ENCODE measurements around the gene SRP9.
A peak's percentile ranks its signal among the peaks of the same experiment; 100 is the strongest.

SRP9 gene

DNA sequence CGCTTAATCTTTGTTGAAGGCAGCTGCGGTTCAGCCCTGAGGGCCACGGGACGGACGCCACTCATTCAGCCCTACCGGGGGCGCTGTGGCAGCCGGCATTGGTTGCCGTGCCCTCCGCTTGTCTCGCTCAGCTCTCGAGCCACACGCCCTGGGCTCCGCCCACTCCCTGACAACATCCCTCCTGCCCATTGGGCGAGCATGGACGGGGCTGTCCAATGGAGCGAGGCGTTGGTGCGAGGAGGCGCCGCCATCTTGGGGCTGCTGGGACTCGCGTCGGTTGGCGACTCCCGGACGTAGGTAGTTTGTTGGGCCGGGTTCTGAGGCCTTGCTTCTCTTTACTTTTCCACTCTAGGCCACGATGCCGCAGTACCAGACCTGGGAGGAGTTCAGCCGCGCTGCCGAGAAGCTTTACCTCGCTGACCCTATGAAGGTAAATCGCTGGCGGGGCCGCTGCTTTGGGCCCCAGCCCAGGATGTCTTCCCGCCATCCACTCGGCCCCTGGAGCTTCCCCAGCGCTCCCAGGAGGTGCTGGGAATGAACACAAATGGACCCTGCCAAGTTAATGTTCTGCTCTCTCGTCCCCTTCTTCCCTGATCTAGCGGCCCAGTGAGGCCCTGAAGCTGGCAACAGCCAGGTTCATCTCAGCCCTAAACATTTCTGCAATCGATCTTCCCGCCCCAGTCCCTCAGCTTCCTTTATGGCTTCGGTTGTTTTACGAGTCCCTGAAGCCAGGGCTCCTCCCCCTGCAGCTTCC is at the start of gene SRP9:
TSS of gene SRP9 (plus strand) at position 244 of the 754 bp plus-strand sequence. CDS start at position 359, 115 bp downstream.
- FAIRE-seq, result peak; percentile 99

GRCh38 chr1:225731491-225731890 is 46.1 kb upstream of the SRP9 start:
- no peak for DNase-seq (ENCODE audit: insufficient read length, low spot score)
- FAIRE-seq, result no peak

More for the DNA sequence above, at the start of gene SRP9:
- DNase-seq (ENCODE audit: insufficient read length, low spot score), result peak; percentile 88

- DNase-seq (ENCODE audit: insufficient read length, low spot score), result no peak
- FAIRE-seq, result no peak
Measured at GRCh38 chr1:225733254-225733653, 44.4 kb upstream of the SRP9 start.

- no peak for DNase-seq (ENCODE audit: insufficient read length, low spot score)
- no peak for FAIRE-seq
Measured at GRCh38 chr1:225735252-225736149, 42.1 kb upstream of the SRP9 start.

DNA sequence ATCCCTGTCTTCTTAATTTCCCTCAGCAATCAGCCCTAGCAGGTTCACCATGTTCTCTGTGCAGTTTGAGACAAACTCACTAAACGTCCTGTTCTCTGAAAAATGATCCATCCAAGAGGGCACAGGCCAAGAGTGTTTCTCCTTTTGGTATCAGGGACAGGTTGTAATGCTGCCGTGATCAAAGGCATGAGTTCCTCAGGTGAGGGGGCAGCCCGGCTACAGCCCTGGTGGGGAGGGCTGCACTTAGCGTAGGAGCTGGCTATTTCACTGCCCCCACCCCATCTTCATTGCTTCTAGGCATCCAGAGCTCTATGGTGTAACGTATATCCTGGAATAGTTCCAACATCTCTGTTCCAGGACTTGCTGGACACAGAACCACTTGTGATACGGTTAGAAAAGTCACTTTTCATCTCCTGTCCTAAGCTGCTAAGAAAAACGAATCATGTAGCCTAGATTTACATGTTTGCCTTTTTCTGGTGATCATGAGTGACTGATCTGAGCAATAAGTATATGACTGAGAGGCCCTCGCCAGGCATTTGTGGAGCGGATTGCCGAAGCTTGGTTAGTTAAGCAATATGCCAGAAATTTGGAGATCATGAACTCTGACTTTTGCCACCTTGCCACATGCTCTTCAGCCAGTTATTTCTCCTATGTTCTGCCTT is 41.1 kb upstream of the SRP9 start:
- DNase-seq (ENCODE audit: insufficient read length, low spot score), result no peak
- no peak for FAIRE-seq

DNA sequence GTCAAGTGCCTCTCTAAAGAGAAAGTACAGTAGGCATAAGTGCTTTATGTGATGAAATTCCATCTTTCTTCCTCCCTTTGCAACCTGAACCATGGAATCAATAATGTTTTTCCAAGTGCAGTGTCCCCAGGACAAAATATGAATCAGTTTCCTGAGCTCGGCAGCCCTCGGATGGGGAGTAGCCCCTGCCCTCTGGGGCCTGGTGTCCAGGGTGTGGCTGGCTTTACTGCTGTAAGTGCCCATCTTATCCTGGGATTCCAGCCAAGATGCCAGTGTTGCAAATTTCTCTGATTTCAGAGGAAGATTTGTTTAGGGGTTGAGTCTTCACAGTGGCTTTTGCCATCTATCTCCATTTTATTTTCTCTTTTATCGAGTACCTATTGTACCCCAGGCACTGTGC is 40.5 kb upstream of the SRP9 start:
- DNase-seq (ENCODE audit: insufficient read length, low spot score) (no peak), FAIRE-seq (no peak)

- no peak for DNase-seq (ENCODE audit: insufficient read length, low spot score)
- FAIRE-seq, result no peak
Measured at GRCh38 chr1:225737866-225738265, 39.8 kb upstream of the SRP9 start.

DNA sequence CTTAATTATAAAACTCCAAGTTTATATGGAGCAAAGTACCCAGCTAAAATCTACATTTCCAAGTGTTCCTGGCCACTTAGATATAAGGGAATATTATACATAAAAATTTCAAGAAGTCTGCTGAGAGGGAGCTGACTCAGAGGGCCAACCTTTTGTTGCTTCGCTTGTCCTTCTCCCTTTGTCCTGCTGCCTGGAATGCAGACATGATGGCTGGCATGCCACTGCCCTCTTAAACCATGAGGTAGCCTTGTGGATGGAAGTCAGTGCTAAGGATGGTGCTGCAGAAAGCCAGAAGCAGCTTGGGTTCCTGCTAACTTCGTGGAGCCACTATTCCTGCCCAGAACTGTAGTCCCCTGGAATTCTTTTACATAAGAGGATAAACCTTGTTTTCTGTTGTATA is 38.9 kb upstream of the SRP9 start:
- DNase-seq (ENCODE audit: insufficient read length, low spot score) (no peak), FAIRE-seq (no peak)

- no peak for FAIRE-seq
- DNase-seq (ENCODE audit: insufficient read length, low spot score), result no peak
Measured at GRCh38 chr1:225739542-225740107, 38.0 kb upstream of the SRP9 start.

GRCh38 chr1:225744745-225745144 is 32.9 kb upstream of the SRP9 start:
- DNase-seq (ENCODE audit: insufficient read length, low spot score), result no peak
- no peak for FAIRE-seq

DNA sequence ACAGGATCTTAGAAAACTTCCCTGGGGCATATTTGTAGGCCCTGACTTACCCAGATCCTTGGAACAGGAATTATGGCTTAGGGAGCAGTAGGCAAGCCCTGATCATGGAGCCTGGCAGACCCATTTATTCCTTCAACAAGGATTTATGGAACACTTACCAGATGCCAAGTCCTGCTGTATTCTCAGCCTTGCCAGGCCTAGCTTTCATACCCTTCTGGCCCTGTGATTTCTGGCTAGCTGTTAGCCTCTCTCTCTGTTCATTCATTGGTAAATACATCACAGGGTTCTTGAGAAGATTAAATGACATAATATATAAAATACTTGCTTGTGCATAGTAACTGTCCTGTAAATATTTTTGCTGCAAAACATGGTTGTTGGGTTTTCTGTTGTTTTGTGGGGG is 32.4 kb upstream of the SRP9 start:
- FAIRE-seq (no peak), DNase-seq (ENCODE audit: insufficient read length, low spot score) (no peak)

GRCh38 chr1:225746361-225747179 is 31.1 kb upstream of the SRP9 start:
- DNase-seq (ENCODE audit: insufficient read length, low spot score), result no peak
- no peak for FAIRE-seq

DNA sequence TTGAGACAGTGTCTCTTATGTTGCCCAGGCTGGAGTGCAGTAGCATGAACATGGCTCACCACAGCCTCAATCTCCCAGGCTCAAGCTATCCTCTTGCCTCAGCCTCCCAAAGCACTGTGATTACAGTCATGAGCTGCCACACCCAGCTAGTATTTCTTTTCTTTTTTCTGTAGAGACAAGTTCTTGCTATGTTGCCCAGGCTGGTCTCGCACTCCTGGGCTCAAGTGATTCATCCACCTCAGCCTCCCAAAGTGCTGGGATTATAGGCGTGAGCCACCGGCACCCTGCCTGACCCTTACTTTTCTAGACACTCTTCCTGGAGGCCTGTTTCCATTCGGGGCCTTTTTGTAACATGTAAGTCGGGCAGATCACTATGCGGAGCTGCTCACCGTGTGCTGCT is 30.1 kb upstream of the SRP9 start:
- no peak for FAIRE-seq
- no peak for DNase-seq (ENCODE audit: insufficient read length, low spot score)

DNA sequence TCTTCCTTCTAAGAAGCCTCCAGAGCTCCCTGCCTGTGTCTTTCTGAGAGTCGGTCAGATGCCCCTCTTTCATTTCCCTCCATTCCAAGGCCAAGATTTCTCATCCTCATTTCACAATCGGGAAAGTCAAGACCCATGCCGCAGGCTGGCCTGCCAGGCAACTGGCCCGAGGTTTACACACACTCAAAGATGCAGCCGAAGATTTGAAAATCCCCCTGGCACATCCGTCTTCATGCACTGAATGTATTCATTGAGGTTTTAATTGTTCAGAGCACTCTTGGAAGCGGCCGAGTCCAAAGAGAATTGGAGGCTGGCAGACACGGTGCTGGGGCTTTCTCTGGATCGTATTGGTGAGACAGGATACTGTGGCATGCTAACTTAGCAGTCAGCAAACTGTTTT is 29.1 kb upstream of the SRP9 start:
- FAIRE-seq (no peak), DNase-seq (ENCODE audit: insufficient read length, low spot score) (no peak)

DNA sequence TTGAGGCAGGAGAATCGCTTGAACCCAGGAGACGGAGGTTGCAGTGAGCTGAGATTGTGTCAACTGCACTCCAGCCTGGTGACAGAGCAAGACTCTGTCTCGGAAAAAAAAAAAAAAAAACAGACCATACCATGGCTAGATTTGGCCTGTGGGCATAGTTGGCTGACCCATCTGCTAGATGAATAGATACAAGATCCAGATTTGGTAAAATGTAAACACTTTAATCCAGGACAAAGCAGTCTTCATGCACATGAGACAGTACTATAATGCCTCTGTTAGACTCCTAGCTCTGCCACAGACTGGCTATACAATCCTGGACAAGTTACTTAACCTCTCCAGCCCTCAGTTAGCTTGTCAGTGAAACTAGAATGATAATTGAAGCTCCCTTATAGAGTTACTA is 27.9 kb upstream of the SRP9 start:
- no peak for FAIRE-seq
- DNase-seq (ENCODE audit: insufficient read length, low spot score), result no peak

DNA sequence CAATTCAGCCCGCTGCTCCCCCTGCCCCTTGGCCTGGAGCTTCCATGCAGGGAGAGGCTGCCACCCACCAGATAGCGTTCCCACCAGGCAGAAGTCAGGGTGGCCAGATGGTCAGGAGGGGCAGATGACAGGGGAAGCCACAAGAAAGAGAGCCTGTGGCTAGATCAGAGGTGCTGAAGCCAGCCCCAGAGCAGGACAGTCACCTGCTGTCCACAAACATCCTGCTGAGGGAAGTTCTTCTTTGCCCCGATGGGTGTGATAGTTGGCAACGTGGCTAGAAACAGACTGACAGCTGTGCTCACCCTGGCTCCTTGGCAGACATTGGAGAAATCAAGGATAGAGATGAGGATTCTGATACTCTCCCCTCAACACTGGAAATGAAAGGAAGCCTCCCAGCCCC is 27.2 kb upstream of the SRP9 start:
- no peak for FAIRE-seq
- DNase-seq (ENCODE audit: insufficient read length, low spot score), result no peak

GRCh38 chr1:225750875-225751824 is 26.5 kb upstream of the SRP9 start:
- DNase-seq (ENCODE audit: insufficient read length, low spot score) (no peak), FAIRE-seq (no peak)

DNA sequence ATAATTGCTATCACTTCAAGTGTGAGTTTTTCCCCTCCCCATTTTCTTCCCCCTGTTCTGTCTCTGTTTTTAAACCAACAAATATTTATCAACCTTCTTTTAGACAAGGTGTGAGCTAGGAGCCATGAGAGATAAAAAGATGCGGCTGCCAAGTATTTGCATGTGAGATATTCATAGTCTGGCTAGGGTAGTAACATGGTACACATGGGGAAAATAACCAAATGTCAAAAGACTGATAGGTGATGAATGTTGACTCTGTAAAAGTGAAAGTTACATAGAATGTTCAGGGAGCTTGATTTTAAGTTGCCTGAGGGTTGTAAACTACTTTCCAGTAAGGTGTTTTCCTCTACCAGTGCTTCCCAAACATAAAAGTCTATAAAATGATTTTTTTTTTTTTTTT is 25.4 kb upstream of the SRP9 start:
- FAIRE-seq, result no peak

More for the DNA sequence above, 25.4 kb upstream of the SRP9 start:
- DNase-seq (ENCODE audit: insufficient read length, low spot score), result no peak
